OCI-LY7 (cell line): ENCODE results near the gene COL20A1. TPM values are rescaled to one million over a fixed set of nuclear protein-coding genes. Genes with fewer than 3 reads are reported as not detected.

ENCODE experiments used
- BruUV-seq: library from RNA; stranded (reverse); fragments of 400-500 nt; replicated peaks from 2 replicates; lab custom pipeline; 2021; lab: Mats Ljungman, UMichigan
- CTCF ChIA-PET: fragments of 300-600 bp; sonication (Branson Sonifier 250); formaldehyde crosslinking; loops from one replicate; lab custom pipeline; 2022; ENCODE audit warnings: antibody characterized with exemption; ENCODE audit not compliant: unreplicated experiment; lab: Charles Lee
- POLR2A ChIA-PET: fragments of 300-600 bp; sonication (Branson Sonifier 250); formaldehyde crosslinking; loops from one replicate; lab custom pipeline; 2022; ENCODE audit warnings: antibody characterized with exemption; lab: Charles Lee
- DNase-seq: peaks from one replicate; pipeline ENCODE4 v3.0.0-alpha.2; 2015; ENCODE audit warnings: low spot score
- H2AFZ ChIP-seq: fragments of 200-600 bp; sonication (generic), shearing (Covaris generic); 2 replicates; pipeline ENCODE4 v1.6.1; 2014; ENCODE audit warnings: mild to moderate bottlenecking, antibody characterized with exemption, low read length, moderate library complexity
- H3K27ac ChIP-seq: fragments of 200-600 bp; sonication (generic); 2 replicates; pipeline ENCODE4 v1.5.1; 2014; ENCODE audit warnings: mixed run types, low read depth, mild to moderate bottlenecking, moderate library complexity, low read length, inconsistent platforms; ENCODE audit not compliant: poor library complexity, severe bottlenecking
- H3K36me3 ChIP-seq: fragments of 200-600 bp; sonication (generic); 2 replicates; pipeline ENCODE4 v1.6.1; 2014; ENCODE audit warnings: mild to moderate bottlenecking, antibody characterized with exemption, low read length, moderate library complexity, mixed read lengths; ENCODE audit not compliant: insufficient read depth
- H3K4me1 ChIP-seq: fragments of 200-600 bp; sonication (generic); 2 replicates; pipeline ENCODE4 v1.5.1; 2014; ENCODE audit warnings: mild to moderate bottlenecking, low read length; ENCODE audit not compliant: insufficient read depth, poor library complexity, severe bottlenecking
- H3K4me2 ChIP-seq: fragments of 200-600 bp; sonication (generic); 2 replicates; pipeline ENCODE4 v1.6.1; 2014; ENCODE audit warnings: mild to moderate bottlenecking, low read length
- H3K4me3 ChIP-seq: fragments of 200-600 bp; sonication (generic); 2 replicates; pipeline ENCODE4 v1.5.1; 2014; ENCODE audit warnings: mild to moderate bottlenecking, low read depth, low read length; ENCODE audit not compliant: poor library complexity, severe bottlenecking
- H3K79me2 ChIP-seq: fragments of 200-600 bp; sonication (generic); 2 replicates; pipeline ENCODE4 v1.6.1; 2016; ENCODE audit warnings: low read depth, mild to moderate bottlenecking, low read length, moderate library complexity, mixed read lengths; ENCODE audit not compliant: insufficient read depth
- H3K9me2 ChIP-seq: fragments of 200-600 bp; sonication (generic); 2 replicates; pipeline ENCODE4 v1.6.1; 2016; ENCODE audit warnings: mild to moderate bottlenecking, low read length, mixed read lengths; ENCODE audit not compliant: insufficient read depth
- H3K9me3 ChIP-seq: fragments of 200-600 bp; sonication (generic); 2 replicates; pipeline ENCODE4 v1.6.1; 2014; ENCODE audit warnings: mild to moderate bottlenecking, mixed run types, low read length, mixed read lengths
- H4K20me1 ChIP-seq: fragments of 200-600 bp; sonication (generic); 2 replicates; pipeline ENCODE4 v1.6.1; 2014; ENCODE audit warnings: mild to moderate bottlenecking, antibody characterized with exemption, low read length, moderate library complexity, mixed read lengths; ENCODE audit not compliant: insufficient read depth
- CTCF ChIP-seq: fragments of 200-600 bp; sonication (generic); conservative IDR thresholded peaks from 2 replicates; pipeline ENCODE4 v1.5.1; 2014; ENCODE audit warnings: mild to moderate bottlenecking, antibody characterized with exemption, low read length, moderate library complexity, mixed read lengths
- EZH2phosphoT487 ChIP-seq: fragments of 200-600 bp; sonication (generic); IDR thresholded peaks from 2 replicates; pipeline ENCODE4 v1.6.1; 2018; ENCODE audit warnings: low read depth, borderline replicate concordance, mild to moderate bottlenecking, mixed run types, antibody characterized with exemption, low read length, moderate library complexity, mixed read lengths
- intact Hi-C: fragments of 100-400 bp; cut with micrococcal nuclease; formaldehyde crosslinking; loops from one replicate; pipeline ENCODE4 v1.10.0; 2022; ENCODE audit not compliant: unreplicated experiment
- total RNA-seq, 2 experiments: library from RNA; depleted of rRNA in 1 of 2; stranded (reverse); fragments of >200 nt in 1 of 2; shearing (Covaris generic) in 1 of 2; gene quantifications; 2 replicates each; pipeline ENCODE4 v1.2.3, GENCODE V29; 2014 to 2022

Gene COL20A1
- total RNA-seq, 2 experiments from 2014 or later: 0.15 TPM; not detected in 1

DNA sequence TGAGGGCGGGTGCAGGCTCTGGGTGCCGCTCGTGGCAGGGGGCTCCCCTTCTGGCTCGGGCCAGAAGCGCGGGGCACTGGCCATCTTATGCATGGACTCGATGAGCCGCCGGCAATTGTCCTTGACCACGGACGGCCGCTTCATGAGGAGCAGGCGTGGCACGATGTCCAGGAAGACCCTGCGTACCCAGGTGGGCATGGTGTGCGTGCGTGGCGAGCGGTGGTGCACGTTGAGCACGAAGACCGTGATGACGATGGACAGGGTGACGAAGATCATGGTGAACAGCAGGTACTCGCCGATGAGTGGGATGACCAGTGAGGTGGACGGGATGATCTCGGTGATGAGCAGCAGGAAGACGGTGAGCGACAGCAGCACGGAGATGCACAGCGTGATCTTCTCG lies 57.2 kb downstream of the COL20A1 start:
- intact Hi-C loops: no loop called here
- no TSS peak for BruUV-seq
- Histone ChIP-seq H3K79me2 (no peaks in the 10 kb centered on the region), H3K4me2 (no peak overlapping the region), H3K4me1 (no peaks in the 10 kb centered on the region), H3K9me2 (no peaks in the 10 kb centered on the region), H3K9me3 (no peaks in the 10 kb centered on the region), H3K36me3 (no peaks in the 10 kb centered on the region), H3K4me3 (no peak overlapping the region), H2AFZ (no peak overlapping the region), H3K27ac (no peak overlapping the region), H4K20me1 (no peaks in the 10 kb centered on the region)
- no peak for DNase-seq
- CTCF ChIA-PET: no interaction called here
- POLR2A ChIA-PET: no interaction called here
- TF ChIP-seq EZH2phosphoT487 (no peak), CTCF (no peak)

GRCh38 chr20:63350597-63351325 lies 57.8 kb downstream of the COL20A1 start:
- CTCF ChIA-PET: no interaction called here

More at GRCh38 chr20:63350597-63351325, 57.8 kb downstream of the COL20A1 start:
- Histone ChIP-seq H3K4me2 (no peak overlapping the region), H4K20me1 (no peaks in the 10 kb centered on the region), H3K9me3 (no peaks in the 10 kb centered on the region), H3K4me1 (no peaks in the 10 kb centered on the region), H2AFZ (no peak overlapping the region), H3K36me3 (no peaks in the 10 kb centered on the region), H3K4me3 (no peak overlapping the region), H3K9me2 (no peaks in the 10 kb centered on the region), H3K79me2 (no peaks in the 10 kb centered on the region), H3K27ac (no peak overlapping the region)
- intact Hi-C loops: no loop called here
- no peak for TF ChIP-seq EZH2phosphoT487
- no peak for TF ChIP-seq CTCF
- POLR2A ChIA-PET: no interaction called here
- no TSS peak for BruUV-seq
- no peak for DNase-seq
